Activated naive CD4-positive, alpha-beta T cell treated with anti-CD3 and anti-CD28 coated beads for 36 hours (primary cell): ENCODE data around the gene IQCH. TPM values are rescaled to one million over a fixed set of nuclear protein-coding genes. Genes with fewer than 3 reads are reported as not detected.

Experiments used
- CTCF ChIA-PET: fragments of 350-600 bp; sonication (Branson Sonifier 250); formaldehyde crosslinking; loops from one replicate; lab custom pipeline; 2021; ENCODE audit warnings: antibody characterized with exemption; lab: Charles Lee
- DNase-seq: peaks from one replicate; pipeline ENCODE4 v3.0.0-alpha.2; 2020
- H3K27ac Mint-ChIP-seq: one replicate; pipeline ENCODE4 v1.8.0; 2021; ENCODE audit warnings: mild to moderate bottlenecking, mixed read lengths
- H3K27me3 Mint-ChIP-seq: one replicate; pipeline ENCODE4 v1.8.0; 2021; ENCODE audit warnings: low read depth, mixed read lengths
- H3K36me3 Mint-ChIP-seq: one replicate; pipeline ENCODE4 v1.8.0; 2021; ENCODE audit warnings: low read depth, mixed read lengths
- H3K4me1 Mint-ChIP-seq: one replicate; pipeline ENCODE4 v1.8.0; 2021; ENCODE audit warnings: low read depth, mixed read lengths
- H3K4me3 Mint-ChIP-seq: one replicate; pipeline ENCODE4 v1.8.0; 2021; ENCODE audit warnings: mild to moderate bottlenecking, moderate library complexity, mixed read lengths
- H3K9me3 Mint-ChIP-seq: one replicate; pipeline ENCODE4 v1.8.0; 2021; ENCODE audit warnings: mixed read lengths
- intact Hi-C: fragments of 100-400 bp; cut with micrococcal nuclease; formaldehyde crosslinking; loops from one replicate; pipeline ENCODE4 v1.15.1; 2023
- total RNA-seq, 2 experiments: library from RNA; stranded (reverse); gene quantifications; one replicate each; pipeline ENCODE4 v1.2.3, GENCODE V29; 2021

The IQCH gene
- total RNA-seq, 2 experiments from 2014 or later, result 0.98 to 1.4 TPM

GRCh38 chr15:67307156-67307555 is 52.6 kb downstream of the IQCH start:
- CTCF ChIA-PET, result no interaction called here
- no peaks in the 10 kb centered on the region for H3K36me3 Mint-ChIP-seq
- H3K9me3 Mint-ChIP-seq, result no peaks in the 10 kb centered on the region
- peaks cover 3% of the 10 kb centered on the region for H3K27me3 Mint-ChIP-seq
- peaks cover 15% of the 10 kb centered on the region for H3K4me1 Mint-ChIP-seq
- no peak overlapping the region for H3K4me3 Mint-ChIP-seq
- no peak for DNase-seq
- H3K27ac Mint-ChIP-seq, result no peak overlapping the region
- intact Hi-C loops, result loop anchor here (1.0 to 5.0 kb wide), 7 partner anchors 66 to 534 kb away; partner anchors contain the start of gene RNU6-1

- no peaks in the 10 kb centered on the region for H3K9me3 Mint-ChIP-seq
- no peaks in the 10 kb centered on the region for H3K36me3 Mint-ChIP-seq
- CTCF ChIA-PET, result interaction anchor here (0.6 to 1.3 kb wide), 5 partner anchors 20 to 362 kb away, joined by 3 read pairs; no protein-coding TSS in a partner anchor
- no peak overlapping the region for H3K27ac Mint-ChIP-seq
- no peak overlapping the region for H3K4me3 Mint-ChIP-seq
- no peak for DNase-seq
- H3K27me3 Mint-ChIP-seq, result peaks cover 3% of the 10 kb centered on the region
- H3K4me1 Mint-ChIP-seq, result peaks cover 15% of the 10 kb centered on the region
- intact Hi-C loops, result loop anchor here (1.0 to 5.0 kb wide), 7 partner anchors 67 to 533 kb away; partner anchors contain the start of gene RNU6-1
These were observed 53.5 kb downstream of the IQCH start for GRCh38 chr15:67307889-67308597.

GRCh38 chr15:67311731-67312130 is 57.1 kb downstream of the IQCH start:
- intact Hi-C loops, result no loop called here
- CTCF ChIA-PET, result no interaction called here
- H3K9me3 Mint-ChIP-seq, result no peaks in the 10 kb centered on the region

GRCh38 chr15:67319961-67320360 is 65.4 kb downstream of the IQCH start:
- peaks cover 5% of the 10 kb centered on the region for H3K27me3 Mint-ChIP-seq
- H3K27ac Mint-ChIP-seq, result no peak overlapping the region
- CTCF ChIA-PET, result no interaction called here
- intact Hi-C loops, result no loop called here
- no peaks in the 10 kb centered on the region for H3K9me3 Mint-ChIP-seq
- H3K4me3 Mint-ChIP-seq, result no peak overlapping the region
- H3K4me1 Mint-ChIP-seq, result no peaks in the 10 kb centered on the region
- H3K36me3 Mint-ChIP-seq, result no peaks in the 10 kb centered on the region
- DNase-seq, result no peak

More at GRCh38 chr15:67311731-67312130, 57.1 kb downstream of the IQCH start:
- H3K4me3 Mint-ChIP-seq, result no peak overlapping the region
- DNase-seq, result no peak
- H3K27me3 Mint-ChIP-seq, result peaks cover 5% of the 10 kb centered on the region
- no peaks in the 10 kb centered on the region for H3K36me3 Mint-ChIP-seq
- no peak overlapping the region for H3K27ac Mint-ChIP-seq
- peaks cover 11% of the 10 kb centered on the region for H3K4me1 Mint-ChIP-seq

GRCh38 chr15:67321352-67321751 is 66.8 kb downstream of the IQCH start:
- no peak for DNase-seq
- intact Hi-C loops, result no loop called here
- H3K4me1 Mint-ChIP-seq, result no peaks in the 10 kb centered on the region
- H3K4me3 Mint-ChIP-seq, result no peak overlapping the region
- CTCF ChIA-PET, result no interaction called here
- H3K27me3 Mint-ChIP-seq, result peaks cover 5% of the 10 kb centered on the region
- no peaks in the 10 kb centered on the region for H3K9me3 Mint-ChIP-seq
- no peak overlapping the region for H3K27ac Mint-ChIP-seq
- H3K36me3 Mint-ChIP-seq, result no peaks in the 10 kb centered on the region

GRCh38 chr15:67322481-67322880 is 67.9 kb downstream of the IQCH start:
- intact Hi-C loops, result no loop called here
- no peak overlapping the region for H3K27ac Mint-ChIP-seq
- no peaks in the 10 kb centered on the region for H3K36me3 Mint-ChIP-seq
- peaks cover under 1% of the 10 kb centered on the region for H3K9me3 Mint-ChIP-seq
- no peak for DNase-seq
- H3K4me3 Mint-ChIP-seq, result no peak overlapping the region
- H3K4me1 Mint-ChIP-seq, result no peaks in the 10 kb centered on the region
- H3K27me3 Mint-ChIP-seq, result peaks cover 3% of the 10 kb centered on the region
- CTCF ChIA-PET, result no interaction called here

GRCh38 chr15:67327312-67327711 is 72.7 kb downstream of the IQCH start:
- intact Hi-C loops, result no loop called here
- CTCF ChIA-PET, result no interaction called here

GRCh38 chr15:67327737-67328136 is 73.2 kb downstream of the IQCH start:
- intact Hi-C loops, result no loop called here
- no peaks in the 10 kb centered on the region for H3K4me1 Mint-ChIP-seq
- peaks cover 3% of the 10 kb centered on the region for H3K36me3 Mint-ChIP-seq
- H3K9me3 Mint-ChIP-seq, result peaks cover 5% of the 10 kb centered on the region
- H3K27me3 Mint-ChIP-seq, result peaks cover 4% of the 10 kb centered on the region
- DNase-seq, result no peak
- CTCF ChIA-PET, result interaction anchor here (0.9 kb wide), 1 partner anchor 20 kb away, joined by 3 read pairs; no protein-coding TSS in a partner anchor
- no peak overlapping the region for H3K27ac Mint-ChIP-seq
- H3K4me3 Mint-ChIP-seq, result no peak overlapping the region

More at GRCh38 chr15:67327312-67327711, 72.7 kb downstream of the IQCH start:
- H3K4me1 Mint-ChIP-seq, result no peaks in the 10 kb centered on the region
- no peak overlapping the region for H3K27ac Mint-ChIP-seq
- H3K4me3 Mint-ChIP-seq, result no peak overlapping the region
- peaks cover 3% of the 10 kb centered on the region for H3K36me3 Mint-ChIP-seq
- no peak for DNase-seq
- H3K27me3 Mint-ChIP-seq, result peaks cover 4% of the 10 kb centered on the region
- H3K9me3 Mint-ChIP-seq, result peaks cover 5% of the 10 kb centered on the region

GRCh38 chr15:67329984-67330733 is 75.6 kb downstream of the IQCH start:
- no peak for DNase-seq
- CTCF ChIA-PET, result interaction anchor here (0.9 kb wide), 1 partner anchor 127 kb away, joined by 3 read pairs; no protein-coding TSS in a partner anchor
- peaks cover 4% of the 10 kb centered on the region for H3K27me3 Mint-ChIP-seq
- no peaks in the 10 kb centered on the region for H3K4me1 Mint-ChIP-seq
- no peak overlapping the region for H3K4me3 Mint-ChIP-seq
- no peak overlapping the region for H3K27ac Mint-ChIP-seq
- H3K9me3 Mint-ChIP-seq, result peaks cover 5% of the 10 kb centered on the region
- intact Hi-C loops, result no loop called here
- peaks cover 3% of the 10 kb centered on the region for H3K36me3 Mint-ChIP-seq

- Mint-ChIP-seq H3K4me3 (no peak overlapping the region), H3K4me1 (no peaks in the 10 kb centered on the region), H3K9me3 (peaks cover 5% of the 10 kb centered on the region), H3K36me3 (peaks cover 3% of the 10 kb centered on the region), H3K27me3 (peaks cover 4% of the 10 kb centered on the region), H3K27ac (no peak overlapping the region)
- DNase-seq, result no peak
- CTCF ChIA-PET, result no interaction called here
- intact Hi-C loops, result no loop called here
These were observed 77.1 kb downstream of the IQCH start for GRCh38 chr15:67331676-67332075.

- Mint-ChIP-seq H3K27ac (no peak overlapping the region), H3K4me1 (no peaks in the 10 kb centered on the region), H3K4me3 (no peak overlapping the region), H3K27me3 (no peaks in the 10 kb centered on the region), H3K9me3 (no peaks in the 10 kb centered on the region), H3K36me3 (no peaks in the 10 kb centered on the region)
- intact Hi-C loops, result no loop called here
- CTCF ChIA-PET, result interaction anchor here (1.6 kb wide), 1 partner anchor 30 kb away, joined by 3 read pairs; no protein-coding TSS in a partner anchor
- DNase-seq, result no peak
These were observed 80.4 kb downstream of the IQCH start for GRCh38 chr15:67335026-67335425.

- CTCF ChIA-PET, result no interaction called here
- no peak overlapping the region for H3K4me3 Mint-ChIP-seq
- H3K9me3 Mint-ChIP-seq, result no peaks in the 10 kb centered on the region
- no peak overlapping the region for H3K27ac Mint-ChIP-seq
- no peaks in the 10 kb centered on the region for H3K4me1 Mint-ChIP-seq
- intact Hi-C loops, result no loop called here
- no peaks in the 10 kb centered on the region for H3K27me3 Mint-ChIP-seq
- DNase-seq, result no peak
- no peaks in the 10 kb centered on the region for H3K36me3 Mint-ChIP-seq
These were observed 81.1 kb downstream of the IQCH start for GRCh38 chr15:67335534-67336222.
